ENCODE results near the gene MAST4. TPM values are rescaled to one million over a fixed set of nuclear protein-coding genes. Genes with fewer than 3 reads are reported as not detected.

MAST4 gene
- total and polyA plus RNA-seq, 2 of the 13 experiments (the other 11 are each of a cell fraction or from before 2014, with no cell fraction given) = 3.4 to 3.7 TPM

DNA sequence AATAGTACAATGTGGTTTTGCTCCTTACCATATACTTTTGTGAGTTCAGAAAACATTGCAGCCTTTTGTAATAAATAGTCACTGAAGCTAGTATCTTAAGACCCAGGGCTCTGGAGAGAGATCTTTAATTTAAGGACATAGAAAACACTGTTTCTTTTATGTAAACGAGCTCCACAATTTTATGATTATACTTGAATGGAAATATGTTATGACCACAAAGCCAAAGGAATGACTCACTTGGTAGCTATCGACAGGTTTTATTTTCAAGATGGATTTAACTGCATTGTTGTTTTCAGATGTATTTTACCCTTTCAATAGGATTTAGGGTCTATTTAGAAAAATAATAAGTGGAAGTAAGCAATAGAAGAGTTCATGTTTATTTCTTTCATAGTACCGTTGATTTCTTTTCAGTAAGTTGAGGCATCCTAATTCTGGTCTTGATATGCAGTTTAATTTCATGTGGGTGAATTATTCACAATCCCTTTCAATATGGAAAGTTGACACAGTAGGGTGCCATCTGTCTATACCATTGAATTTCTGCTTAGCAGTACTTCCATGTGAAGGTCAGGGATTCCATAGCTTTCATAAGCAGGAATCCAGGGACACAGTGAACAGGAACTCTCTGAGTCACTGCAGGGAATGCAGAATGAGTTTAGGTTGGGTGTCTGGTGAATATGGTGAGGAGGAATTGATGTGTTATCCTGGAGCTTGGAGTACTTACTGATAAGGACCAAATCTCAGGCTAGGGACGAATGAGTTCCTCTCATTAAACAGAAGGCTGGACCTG lies 442.8 kb downstream of the MAST4 start:
- Histone ChIP-seq H3K9ac (ENCODE audit: insufficient read depth, low read depth, low read length) (no peak overlapping the region), H4K20me1 (ENCODE audit: insufficient read depth, low read length) (no peaks in the 10 kb centered on the region), H3K79me2 (ENCODE audit: insufficient read depth, low read length) (no peaks in the 10 kb centered on the region), H3K4me3 (replicated peaks in 1 of 3; ENCODE audit: insufficient read depth in 1 of 3, low read depth in 2 of 3, low read length in 3 of 3) (no peak overlapping the region), H3K9me3 (ENCODE audit: low read length) (no peaks in the 10 kb centered on the region), H2AFZ (ENCODE audit: low read length) (no peak overlapping the region), H3K36me3 (replicated peaks in 1 of 2; ENCODE audit: control insufficient read depth in 1 of 2, insufficient read depth in 2 of 2, low read length in 2 of 2) (no peaks in the 10 kb centered on the region), H3K4me2 (ENCODE audit: low read depth, low read length) (no peak overlapping the region), H3K27ac (ENCODE audit: extremely low read length, insufficient read depth, low read length) (no peak overlapping the region), H3K27me3 (ENCODE audit: control insufficient read depth in 1 of 2, insufficient read depth in 2 of 2, low read length in 2 of 2) (no peaks in the 10 kb centered on the region), H3K4me1 (ENCODE audit: insufficient read depth, low read length) (peaks cover 7% of the 10 kb centered on the region)
- intact Hi-C loops (cut with micrococcal nuclease; ENCODE audit: unreplicated experiment) (no loop called here), in situ Hi-C loops (cut with HindIII; ENCODE audit: extremely low pct_ligation_motif_present, low pct_unique_long_range_greater_than_20kb) (no loop called here)
- ATAC-seq (no peak), FAIRE-seq (no peak), DNase-seq (ENCODE audit: low spot score) (peak; percentile 31)
- POLR2A ChIA-PET = no interaction called here
- CTCF ChIA-PET (ENCODE audit: low intra/inter-chr PET ratio, low total read pairs) = no interaction called here
- TF ChIP-seq ZNF572 (CRISPR knock-in tag; IDR thresholded peaks at IDR 0.05) (no peak), ZNF841 (CRISPR knock-in tag; IDR thresholded peaks at IDR 0.05; ENCODE audit: borderline replicate concordance) (no peak), ZNF251 (CRISPR knock-in tag; IDR thresholded peaks at IDR 0.05) (no peak), ZKSCAN5 (CRISPR knock-in tag; IDR thresholded peaks at IDR 0.05) (no peak), ZNF773 (CRISPR knock-in tag; IDR thresholded peaks at IDR 0.05; ENCODE audit: borderline replicate concordance) (no peak)
- WGBS (ENCODE audit: low lambda C conversion rate) = 89% methylated on average over 4 of the region's 4 CpGs
- no TSS peak for BruUV-seq (replicated peaks)

DNA sequence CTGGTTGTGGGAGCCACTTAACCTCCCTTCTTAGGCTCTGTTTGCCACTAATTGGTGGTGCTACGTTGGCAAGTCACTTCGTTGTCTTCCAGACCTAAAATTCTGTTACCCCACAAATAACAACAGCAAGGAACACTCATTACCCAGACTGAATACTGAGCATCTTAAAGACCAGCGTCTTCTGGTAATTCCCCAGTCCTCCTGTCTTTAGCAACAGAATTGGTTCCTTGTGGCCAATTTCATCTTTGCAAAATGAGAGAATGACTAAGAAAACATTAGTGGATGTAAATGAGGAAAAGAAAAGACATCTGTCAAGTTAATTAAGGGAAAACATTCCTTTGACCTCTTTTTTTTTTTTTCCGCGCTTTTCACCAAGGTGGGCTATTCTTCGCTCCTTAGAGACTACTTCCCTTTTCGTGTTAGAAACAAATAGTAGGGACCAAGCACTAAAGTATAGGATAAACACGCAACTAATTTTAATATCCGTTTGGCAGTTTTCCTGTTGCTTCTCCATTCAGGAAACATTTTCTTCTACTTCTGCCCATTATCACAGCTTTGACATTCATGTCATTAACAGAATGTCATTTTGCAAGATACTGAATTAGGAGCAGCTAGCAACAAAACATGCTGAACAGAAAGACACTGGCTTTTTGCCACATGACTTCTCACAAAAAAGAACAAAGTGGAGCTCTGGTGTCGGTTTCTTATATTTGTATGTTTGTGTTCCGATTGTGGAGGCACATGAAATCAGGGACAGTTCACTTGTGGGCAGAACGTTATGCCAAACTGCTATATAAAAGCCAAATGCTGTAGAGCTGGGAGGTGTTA lies 446.2 kb downstream of the MAST4 start:
- Histone ChIP-seq H3K9me3 (ENCODE audit: low read length) (no peaks in the 10 kb centered on the region), H3K9ac (ENCODE audit: insufficient read depth, low read depth, low read length) (no peak overlapping the region), H3K4me1 (ENCODE audit: insufficient read depth, low read length) (peaks cover 7% of the 10 kb centered on the region), H3K4me3 (replicated peaks in 1 of 3; ENCODE audit: insufficient read depth in 1 of 3, low read depth in 2 of 3, low read length in 3 of 3) (no peak overlapping the region), H3K79me2 (ENCODE audit: insufficient read depth, low read length) (no peaks in the 10 kb centered on the region), H3K27me3 (ENCODE audit: control insufficient read depth in 1 of 2, insufficient read depth in 2 of 2, low read length in 2 of 2) (no peaks in the 10 kb centered on the region), H3K4me2 (ENCODE audit: low read depth, low read length) (no peak overlapping the region), H3K27ac (ENCODE audit: extremely low read length, insufficient read depth, low read length) (no peak overlapping the region), H3K36me3 (replicated peaks in 1 of 2; ENCODE audit: control insufficient read depth in 1 of 2, insufficient read depth in 2 of 2, low read length in 2 of 2) (no peaks in the 10 kb centered on the region), H4K20me1 (ENCODE audit: insufficient read depth, low read length) (no peaks in the 10 kb centered on the region), H2AFZ (ENCODE audit: low read length) (no peak overlapping the region)
- ChIA-PET CTCF (ENCODE audit: low intra/inter-chr PET ratio, low total read pairs) (no interaction called here), POLR2A (no interaction called here)
- in situ Hi-C loops (cut with HindIII; ENCODE audit: extremely low pct_ligation_motif_present, low pct_unique_long_range_greater_than_20kb) = no loop called here
- WGBS (ENCODE audit: low lambda C conversion rate) = 93% methylated on average over 12 of the region's 12 CpGs
- no peak for FAIRE-seq
- intact Hi-C loops (cut with micrococcal nuclease; ENCODE audit: unreplicated experiment) = no loop called here
- ATAC-seq = no peak
- DNase-seq (ENCODE audit: low spot score) = no peak
- BruUV-seq (replicated peaks) = no TSS peak
- TF ChIP-seq, protein P1, sequence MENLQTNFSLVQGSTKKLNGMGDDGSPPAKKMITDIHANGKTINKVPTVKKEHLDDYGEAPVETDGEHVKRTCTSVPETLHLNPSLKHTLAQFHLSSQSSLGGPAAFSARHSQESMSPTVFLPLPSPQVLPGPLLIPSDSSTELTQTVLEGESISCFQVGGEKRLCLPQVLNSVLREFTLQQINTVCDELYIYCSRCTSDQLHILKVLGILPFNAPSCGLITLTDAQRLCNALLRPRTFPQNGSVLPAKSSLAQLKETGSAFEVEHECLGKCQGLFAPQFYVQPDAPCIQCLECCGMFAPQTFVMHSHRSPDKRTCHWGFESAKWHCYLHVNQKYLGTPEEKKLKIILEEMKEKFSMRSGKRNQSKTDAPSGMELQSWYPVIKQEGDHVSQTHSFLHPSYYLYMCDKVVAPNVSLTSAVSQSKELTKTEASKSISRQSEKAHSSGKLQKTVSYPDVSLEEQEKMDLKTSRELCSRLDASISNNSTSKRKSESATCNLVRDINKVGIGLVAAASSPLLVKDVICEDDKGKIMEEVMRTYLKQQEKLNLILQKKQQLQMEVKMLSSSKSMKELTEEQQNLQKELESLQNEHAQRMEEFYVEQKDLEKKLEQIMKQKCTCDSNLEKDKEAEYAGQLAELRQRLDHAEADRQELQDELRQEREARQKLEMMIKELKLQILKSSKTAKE (CRISPR knock-in tag; IDR thresholded peaks at IDR 0.05; ENCODE audit: borderline replicate concordance) = no peak
- TF ChIP-seq ZKSCAN1 (IDR thresholded peaks at IDR 0.05; ENCODE audit: low read length) (no peak), HMG20B (CRISPR knock-in tag; conservative IDR thresholded peaks at IDR 0.05) (no peak), HNRNPUL1 (IDR thresholded peaks at IDR 0.05; ENCODE audit: low read depth, low read length) (no peak), ZNF550 (CRISPR knock-in tag; IDR thresholded peaks at IDR 0.05; ENCODE audit: borderline replicate concordance) (no peak), SIX4 (CRISPR knock-in tag; IDR thresholded peaks at IDR 0.05) (no peak), ATRX (CRISPR knock-in tag; IDR thresholded peaks at IDR 0.05; ENCODE audit: borderline replicate concordance) (no peak)
- TF ChIP-seq, protein P2, sequence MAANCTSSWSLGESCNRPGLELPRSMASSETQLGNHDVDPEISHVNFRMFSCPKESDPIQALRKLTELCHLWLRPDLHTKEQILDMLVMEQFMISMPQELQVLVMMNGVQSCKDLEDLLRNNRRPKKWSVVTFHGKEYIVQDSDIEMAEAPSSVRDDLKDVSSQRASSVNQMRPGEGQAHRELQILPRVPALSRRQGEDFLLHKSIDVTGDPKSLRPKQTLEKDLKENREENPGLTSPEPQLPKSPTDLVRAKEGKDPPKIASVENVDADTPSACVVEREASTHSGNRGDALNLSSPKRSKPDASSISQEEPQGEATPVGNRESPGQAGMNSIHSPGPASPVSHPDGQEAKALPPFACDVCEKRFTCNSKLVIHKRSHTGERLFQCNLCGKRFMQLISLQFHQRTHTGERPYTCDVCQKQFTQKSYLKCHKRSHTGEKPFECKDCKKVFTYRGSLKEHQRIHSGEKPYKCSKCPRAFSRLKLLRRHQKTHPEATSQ (CRISPR knock-in tag; IDR thresholded peaks at IDR 0.05; ENCODE audit: borderline replicate concordance) = no peak

Measured in HepG2 (cell line).